ENCODE measurements around the gene RFX2.

The RFX2 gene

DNA sequence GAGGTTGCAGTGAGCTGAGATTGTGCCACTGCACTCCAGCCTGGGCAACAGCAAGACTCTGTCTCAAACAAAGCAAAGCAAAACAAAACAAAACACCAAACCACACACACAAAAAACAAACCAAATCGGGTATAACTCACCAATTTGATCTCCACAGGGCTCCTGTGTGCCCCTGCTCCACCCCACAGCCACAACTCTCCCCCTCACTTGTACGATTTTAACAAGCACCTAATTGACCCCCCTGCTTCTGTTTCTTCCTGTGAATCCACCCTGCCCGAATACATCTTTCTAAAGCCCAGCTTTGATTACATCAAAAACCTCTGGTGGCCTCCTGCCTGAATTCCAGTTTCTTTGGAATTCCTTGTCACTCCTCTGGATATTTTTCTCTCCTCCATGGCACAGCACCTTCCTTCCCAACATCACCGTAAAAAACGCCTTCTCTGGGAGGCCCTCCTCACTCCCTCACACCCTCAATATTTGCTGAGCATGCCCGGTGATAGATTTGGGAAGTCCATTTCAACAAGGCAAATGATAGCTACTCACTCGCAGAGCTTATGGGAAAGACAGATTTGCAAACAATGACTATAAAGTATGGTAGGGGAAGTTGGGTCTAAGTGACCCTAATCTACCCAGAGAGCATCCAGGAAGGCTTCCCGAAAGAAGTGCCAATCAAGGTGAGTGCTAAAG is 120.8 kb downstream of the RFX2 start:
- no peak overlapping the region for H3K27ac ChIP-seq (replicated peaks; ENCODE audit: low read length)
- no peak for DNase-seq (ENCODE audit: low spot score)
- H3K4me1 ChIP-seq (ENCODE audit: control insufficient read depth in 2 of 2, insufficient read depth in 1 of 2, low read depth in 1 of 2, low read length in 2 of 2): peaks cover 0 to 12% of the 10 kb centered on the region in 2 donors
- no peak overlapping the region for H2AFZ ChIP-seq (ENCODE audit: low read length)
- no peak overlapping the region for H2BK12ac ChIP-seq (ENCODE audit: low read length)
- H3K79me1 ChIP-seq (ENCODE audit: low read depth, low read length): no peaks in the 10 kb centered on the region
- no peak overlapping the region for H3K23ac ChIP-seq (ENCODE audit: low read depth, low read length, poor library complexity)
- no peak overlapping the region for H3K4ac ChIP-seq (ENCODE audit: low read length)
- H3K18ac ChIP-seq (ENCODE audit: low read length): peak overlapping the region; percentile 60
- H3K9me3 ChIP-seq (replicated peaks in 1 of 2; ENCODE audit: control insufficient read depth in 2 of 2, insufficient read depth in 1 of 2, low read depth in 1 of 2, low read length in 2 of 2): no peaks in the 10 kb centered on the region
- no peak overlapping the region for H2BK15ac ChIP-seq (ENCODE audit: low read length)
- H3K4me2 ChIP-seq (ENCODE audit: insufficient read depth, low read length, poor library complexity, severe bottlenecking): no peak overlapping the region
- H2BK5ac ChIP-seq (ENCODE audit: low read length): no peak overlapping the region
- H3K27me3 ChIP-seq (ENCODE audit: control insufficient read depth in 3 of 3, insufficient read depth in 3 of 3, low read depth in 1 of 3, low read length in 3 of 3): no peaks in the 10 kb centered on the region
- peak overlapping the region; percentile 14 for H3K9ac ChIP-seq (ENCODE audit: low read depth, low read length, poor library complexity)
- no peak overlapping the region for H4K91ac ChIP-seq (ENCODE audit: low read depth, low read length, poor library complexity)
- peaks cover 0 to 19% of the 10 kb centered on the region in 2 donors for H3K36me3 ChIP-seq (replicated peaks in 1 of 2; ENCODE audit: control insufficient read depth in 2 of 2, insufficient read depth in 2 of 2, low read length in 2 of 2)
- peak overlapping the region; percentile 74 for H2AK5ac ChIP-seq (ENCODE audit: low read depth, low read length)
- H3K4me3 ChIP-seq (ENCODE audit: low read length in 2 of 2): no peak overlapping the region
- no peak overlapping the region for H4K8ac ChIP-seq (ENCODE audit: low read depth, low read length)
- H3K14ac ChIP-seq (ENCODE audit: low read length): no peak overlapping the region
- H2BK120ac ChIP-seq (ENCODE audit: low read depth, low read length): no peak overlapping the region
- WGBS, 2 donors (ENCODE audit: extremely low coverage in 2 of 2, insufficient read length in 2 of 2, insufficient replicate concordance in 1 of 2): no CpG with 5 or more reads among the region's 8 CpGs

DNA sequence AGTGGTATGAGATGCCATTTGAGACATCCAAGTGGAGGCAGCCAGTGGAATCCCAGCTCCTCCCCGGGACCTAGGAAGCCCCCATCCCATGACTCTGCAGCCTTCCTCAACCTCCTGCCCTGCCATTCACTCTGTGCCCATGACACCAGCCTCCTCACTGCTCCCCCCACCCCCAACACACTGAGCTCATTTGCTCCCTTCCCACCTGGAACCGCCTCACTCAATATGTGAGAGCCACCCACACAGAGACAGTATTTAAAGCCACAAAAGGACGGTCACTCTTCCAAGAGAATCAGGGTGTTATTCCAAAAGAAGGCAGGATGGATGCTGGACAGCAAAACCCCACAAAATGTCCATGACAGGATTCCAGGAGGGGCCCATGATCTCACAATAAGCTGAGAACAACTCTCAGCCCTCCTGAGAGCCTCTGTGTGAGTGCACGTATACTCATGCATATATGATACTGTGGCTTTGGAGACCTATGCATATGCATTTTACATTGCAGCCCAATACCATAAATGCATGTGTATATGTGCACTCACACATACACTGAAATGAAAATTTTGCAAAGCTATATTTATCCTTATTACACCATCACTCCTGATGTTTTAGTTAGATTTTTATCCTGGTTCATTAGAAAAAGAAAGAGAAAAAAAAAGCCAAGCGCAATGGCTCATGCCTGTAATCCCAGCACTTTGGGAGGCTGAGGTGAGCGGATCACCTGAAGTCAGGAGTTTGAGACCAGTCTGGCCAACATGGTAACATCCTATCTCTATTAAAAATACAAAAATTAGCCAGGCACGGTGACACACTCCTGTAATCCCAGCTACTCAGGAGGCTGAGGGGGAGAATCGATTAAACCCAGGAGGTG is 121.5 kb downstream of the RFX2 start:
- Histone ChIP-seq H3K4me1 (ENCODE audit: control insufficient read depth in 2 of 2, insufficient read depth in 1 of 2, low read depth in 1 of 2, low read length in 2 of 2) (peaks cover 0 to 12% of the 10 kb centered on the region in 2 donors), H3K4me2 (ENCODE audit: insufficient read depth, low read length, poor library complexity, severe bottlenecking) (no peak overlapping the region), H3K27ac (replicated peaks; ENCODE audit: low read length) (no peak overlapping the region), H2AK5ac (ENCODE audit: low read depth, low read length) (no peak overlapping the region), H2BK12ac (ENCODE audit: low read length) (no peak overlapping the region), H3K9ac (ENCODE audit: low read depth, low read length, poor library complexity) (peak overlapping the region; percentile 14), H3K79me1 (ENCODE audit: low read depth, low read length) (no peaks in the 10 kb centered on the region), H3K9me3 (replicated peaks in 1 of 2; ENCODE audit: control insufficient read depth in 2 of 2, insufficient read depth in 1 of 2, low read depth in 1 of 2, low read length in 2 of 2) (no peaks in the 10 kb centered on the region), H4K91ac (ENCODE audit: low read depth, low read length, poor library complexity) (no peak overlapping the region), H2BK120ac (ENCODE audit: low read depth, low read length) (no peak overlapping the region), H3K36me3 (replicated peaks in 1 of 2; ENCODE audit: control insufficient read depth in 2 of 2, insufficient read depth in 2 of 2, low read length in 2 of 2) (peaks cover 0 to 19% of the 10 kb centered on the region in 2 donors), H3K27me3 (ENCODE audit: control insufficient read depth in 3 of 3, insufficient read depth in 3 of 3, low read depth in 1 of 3, low read length in 3 of 3) (no peaks in the 10 kb centered on the region), H3K4ac (ENCODE audit: low read length) (no peak overlapping the region), H2BK5ac (ENCODE audit: low read length) (no peak overlapping the region), H2AFZ (ENCODE audit: low read length) (no peak overlapping the region), H3K18ac (ENCODE audit: low read length) (no peak overlapping the region), H3K23ac (ENCODE audit: low read depth, low read length, poor library complexity) (peak overlapping the region; percentile 53), H3K4me3 (ENCODE audit: low read length in 2 of 2) (no peak overlapping the region), H4K8ac (ENCODE audit: low read depth, low read length) (no peak overlapping the region), H2BK15ac (ENCODE audit: low read length) (no peak overlapping the region), H3K14ac (ENCODE audit: low read length) (no peak overlapping the region)
- DNase-seq (ENCODE audit: low spot score): no peak
- WGBS, 2 donors (ENCODE audit: extremely low coverage in 2 of 2, insufficient read length in 2 of 2, insufficient replicate concordance in 1 of 2): no CpG with 5 or more reads among the region's 8 CpGs

DNA sequence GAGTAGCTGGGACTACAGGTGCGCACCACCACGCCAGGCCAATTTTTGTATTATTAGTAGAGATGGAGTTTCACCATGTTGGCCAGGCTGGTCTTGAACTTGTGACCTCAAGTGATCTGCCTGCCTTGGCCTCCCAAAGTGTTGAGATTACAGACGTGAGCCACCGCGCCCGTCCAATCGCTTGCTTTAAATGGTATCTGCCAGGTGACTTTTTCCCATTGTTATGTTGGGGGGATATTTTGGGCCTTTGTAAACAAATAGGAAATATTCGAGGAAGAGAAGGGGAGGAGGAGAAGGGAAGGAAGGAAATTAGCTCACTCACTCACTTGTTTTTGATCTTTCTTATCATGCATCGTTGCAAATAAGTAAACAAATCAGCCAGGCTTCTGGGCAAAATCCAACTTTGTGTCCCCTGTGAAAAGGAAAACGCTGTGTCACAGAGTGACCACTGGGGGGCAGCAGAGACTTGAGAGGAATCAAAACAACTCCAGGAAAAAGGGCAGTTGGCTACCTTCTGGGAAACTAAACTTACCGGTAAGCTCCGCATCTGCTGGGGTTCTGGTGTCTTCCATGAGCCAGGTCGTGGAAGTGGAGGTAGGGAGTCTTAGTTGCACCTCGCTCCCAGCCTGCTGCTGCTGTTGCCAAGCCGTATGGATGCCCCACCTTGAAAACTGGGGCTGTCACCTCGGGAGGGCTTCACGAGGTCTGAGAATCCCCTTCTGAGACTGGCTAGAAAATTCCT is 123.1 kb downstream of the RFX2 start:
- peaks cover 0 to 6% of the 10 kb centered on the region in 2 donors for H3K4me1 ChIP-seq (ENCODE audit: control insufficient read depth in 2 of 2, insufficient read depth in 1 of 2, low read depth in 1 of 2, low read length in 2 of 2)
- no peak overlapping the region for H3K9ac ChIP-seq (ENCODE audit: low read depth, low read length, poor library complexity)
- H3K79me1 ChIP-seq (ENCODE audit: low read depth, low read length): peaks cover 2% of the 10 kb centered on the region
- H2BK5ac ChIP-seq (ENCODE audit: low read length): no peak overlapping the region
- no peaks in the 10 kb centered on the region for H3K27me3 ChIP-seq (ENCODE audit: control insufficient read depth in 3 of 3, insufficient read depth in 3 of 3, low read depth in 1 of 3, low read length in 3 of 3)
- peak overlapping the region; percentile 48 for H3K23ac ChIP-seq (ENCODE audit: low read depth, low read length, poor library complexity)
- DNase-seq (ENCODE audit: low spot score): peak; percentile 71
- H3K9me3 ChIP-seq (replicated peaks in 1 of 2; ENCODE audit: control insufficient read depth in 2 of 2, insufficient read depth in 1 of 2, low read depth in 1 of 2, low read length in 2 of 2): no peaks in the 10 kb centered on the region
- peak overlapping the region; percentile 8 for H2BK15ac ChIP-seq (ENCODE audit: low read length)
- no peak overlapping the region for H2BK120ac ChIP-seq (ENCODE audit: low read depth, low read length)
- no peak overlapping the region for H3K14ac ChIP-seq (ENCODE audit: low read length)
- no peak overlapping the region for H4K8ac ChIP-seq (ENCODE audit: low read depth, low read length)
- H3K4me3 ChIP-seq (ENCODE audit: low read length in 2 of 2): no peak overlapping the region
- H4K91ac ChIP-seq (ENCODE audit: low read depth, low read length, poor library complexity): no peak overlapping the region
- H3K36me3 ChIP-seq (replicated peaks in 1 of 2; ENCODE audit: control insufficient read depth in 2 of 2, insufficient read depth in 2 of 2, low read length in 2 of 2): peaks cover 0 to 10% of the 10 kb centered on the region in 2 donors
- no peak overlapping the region for H3K18ac ChIP-seq (ENCODE audit: low read length)
- no peak overlapping the region for H3K4me2 ChIP-seq (ENCODE audit: insufficient read depth, low read length, poor library complexity, severe bottlenecking)
- H2AK5ac ChIP-seq (ENCODE audit: low read depth, low read length): no peak overlapping the region
- H3K4ac ChIP-seq (ENCODE audit: low read length): no peak overlapping the region
- WGBS, 2 donors (ENCODE audit: extremely low coverage in 2 of 2, insufficient read length in 2 of 2, insufficient replicate concordance in 1 of 2): no CpG with 5 or more reads among the region's 17 CpGs
- H2BK12ac ChIP-seq (ENCODE audit: low read length): no peak overlapping the region
- H3K27ac ChIP-seq (replicated peaks; ENCODE audit: low read length): no peak overlapping the region
- H2AFZ ChIP-seq (ENCODE audit: low read length): peak overlapping the region; percentile 50
